Skeletal muscle cell (primary cell): ENCODE results near the gene PRKAG3.
A peak's percentile ranks its signal among the peaks of the same experiment; 100 is the strongest.
"Not testable (repeated sequence)": the region's sequence is repeated elsewhere in the genome, so short reads cannot be mapped to it uniquely, and the experiment has no call there.

Source experiments
- DNase-seq: peaks from one replicate; pipeline ENCODE4 v3.0.0-alpha.2; 2010; ENCODE audit warnings: low read depth
- H3K4me3 ChIP-seq: 2 replicates; pipeline ENCODE4 v1.5.1; 2011; ENCODE audit warnings: low read depth, mild to moderate bottlenecking, control low read depth, low read length, moderate library complexity

The PRKAG3 gene

GRCh38 chr2:218798767-218799504 is 32.7 kb downstream of the PRKAG3 start:
- H3K4me3 ChIP-seq: no peak overlapping the region
- no peak for DNase-seq

- H3K4me3 ChIP-seq: no peak overlapping the region
- DNase-seq: no peak
Measured at GRCh38 chr2:218796691-218797090, 34.9 kb downstream of the PRKAG3 start.

- no peak overlapping the region for H3K4me3 ChIP-seq
- no peak for DNase-seq
Measured at GRCh38 chr2:218792433-218792832, 39.2 kb downstream of the PRKAG3 start.

- no peak overlapping the region for H3K4me3 ChIP-seq
- DNase-seq: no peak
Measured at GRCh38 chr2:218788529-218789255, 42.9 kb downstream of the PRKAG3 start.

GRCh38 chr2:218786133-218786532 is 45.5 kb downstream of the PRKAG3 start:
- H3K4me3 ChIP-seq: no peak overlapping the region
- DNase-seq: no peak

- H3K4me3 ChIP-seq: no peak overlapping the region
- DNase-seq: no peak
Measured at GRCh38 chr2:218785103-218785502, 46.5 kb downstream of the PRKAG3 start.

- DNase-seq: no peak
Measured at GRCh38 chr2:218783688-218784087, 47.9 kb downstream of the PRKAG3 start.

GRCh38 chr2:218782528-218782844 is 49.1 kb downstream of the PRKAG3 start:
- DNase-seq: no peak
- peak overlapping the region; percentile 53 for H3K4me3 ChIP-seq

More at GRCh38 chr2:218783688-218784087, 47.9 kb downstream of the PRKAG3 start:
- no peak overlapping the region for H3K4me3 ChIP-seq

- peak within 1 kb of the TSS; percentile 53 for H3K4me3 ChIP-seq
- DNase-seq: no peak
Measured at GRCh38 chr2:218781691-218782527, 49.7 kb downstream of the PRKAG3 start, which contains the start of gene CYP27A1. Gene CYP27A1, plus strand, starts transcription at chr2:218782147. Its CDS starts 36 bp downstream, at chr2:218782183.

- no peak for DNase-seq
- peak overlapping the region; percentile 53 for H3K4me3 ChIP-seq
Measured at GRCh38 chr2:218780851-218781690, 50.5 kb downstream of the PRKAG3 start.

- no peak for DNase-seq
- H3K4me3 ChIP-seq: no peak overlapping the region
Measured at GRCh38 chr2:218780046-218780445, 51.6 kb downstream of the PRKAG3 start.

GRCh38 chr2:218777276-218777990 is 54.2 kb downstream of the PRKAG3 start:
- no peak overlapping the region for H3K4me3 ChIP-seq
- no peak for DNase-seq

- H3K4me3 ChIP-seq: no peak overlapping the region
- DNase-seq: no peak
Measured at GRCh38 chr2:218776488-218776887, 55.1 kb downstream of the PRKAG3 start.

GRCh38 chr2:218773881-218774280 is 57.7 kb downstream of the PRKAG3 start:
- no peak for DNase-seq
- no peak overlapping the region for H3K4me3 ChIP-seq

- DNase-seq: not testable (repeated sequence)
Measured at GRCh38 chr2:218772759-218773158, 58.8 kb downstream of the PRKAG3 start.

More at GRCh38 chr2:218772759-218773158, 58.8 kb downstream of the PRKAG3 start:
- not testable (repeated sequence) for H3K4me3 ChIP-seq
